Measurements from ENCODE around the gene AAMDC. TPM values are rescaled to one million over a fixed set of nuclear protein-coding genes. Genes with fewer than 3 reads are reported as not detected.

The AAMDC gene
- total RNA-seq, 1 experiment from 2014 or later: 20.7 TPM

DNA sequence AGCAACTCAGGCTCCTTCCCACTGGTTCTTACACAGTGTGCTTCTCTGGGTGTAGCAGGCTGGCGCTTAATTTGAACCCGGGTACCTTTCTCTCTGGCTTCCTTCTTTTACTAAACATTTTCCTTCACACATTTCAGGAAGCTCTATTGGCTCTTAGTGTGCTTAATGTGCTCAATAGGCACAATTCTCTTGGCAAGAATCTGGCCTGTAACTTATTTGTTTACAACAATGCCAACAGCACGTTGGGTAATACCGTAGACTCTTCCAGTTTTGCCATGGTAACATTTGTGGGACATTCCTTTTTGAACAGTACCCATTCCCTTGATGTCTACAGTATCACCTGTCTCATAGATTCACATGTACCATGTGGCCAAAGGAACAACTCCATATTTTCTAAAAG lies 47.8 kb downstream of the AAMDC start:
- H3K4me1 Mint-ChIP-seq: no peaks in the 10 kb centered on the region; a peak in 1 of 4 replicates
- Histone ChIP-seq H4K20me1 (ENCODE audit: control insufficient read depth, insufficient read depth, insufficient read length) (no peaks in the 10 kb centered on the region), H2BK12ac (ENCODE audit: insufficient read length, low read depth, low read length) (no peak overlapping the region), H3K27me3 (ENCODE audit: insufficient read depth, low read length) (no peaks in the 10 kb centered on the region), H3K56ac (ENCODE audit: insufficient read length, low read depth, low read length) (no peak overlapping the region), H4K5ac (ENCODE audit: insufficient read length, low read depth, low read length) (no peak overlapping the region), H3K79me1 (ENCODE audit: insufficient read depth, low read depth, low read length, poor library complexity, severe bottlenecking) (no peaks in the 10 kb centered on the region), H2AK5ac (ENCODE audit: insufficient read length, low read length) (no peak overlapping the region), H3K79me2 (ENCODE audit: insufficient read depth, low read length) (no peaks in the 10 kb centered on the region), H2BK20ac (ENCODE audit: low read depth, low read length, poor library complexity, severe bottlenecking) (no peak overlapping the region), H3K18ac (ENCODE audit: insufficient read length, low read depth, low read length) (no peak overlapping the region), H2BK5ac (ENCODE audit: insufficient read length, low read length) (no peak overlapping the region), H3K4me1 (ENCODE audit: insufficient read depth, low read length) (no peaks in the 10 kb centered on the region), H3K14ac (ENCODE audit: insufficient read depth, low read length) (no peak overlapping the region), H4K8ac (replicated peaks; ENCODE audit: insufficient read length, low read depth, low read length) (no peak overlapping the region), H2AFZ (ENCODE audit: low read length) (no peak overlapping the region), H3K4ac (ENCODE audit: low read depth, low read length) (no peak overlapping the region), H3K9me3 (ENCODE audit: control insufficient read depth, low read depth, low read length) (no peaks in the 10 kb centered on the region), H3K23ac (ENCODE audit: insufficient read length, low read depth, low read length) (no peak overlapping the region), H2BK15ac (ENCODE audit: low read depth, low read length) (no peak overlapping the region), H2BK120ac (ENCODE audit: low read depth, low read length, poor library complexity, severe bottlenecking) (no peak overlapping the region), H3K4me2 (ENCODE audit: insufficient read depth, insufficient read length, low read length) (no peak overlapping the region), H3K27ac (ENCODE audit: insufficient read length, low read depth, low read length) (no peak overlapping the region), H4K91ac (ENCODE audit: insufficient read length, low read depth, low read length) (no peak overlapping the region), H3T11ph (ENCODE audit: low read length) (no peak overlapping the region), H3K9ac (ENCODE audit: extremely low read depth, insufficient read length, low read length) (no peak overlapping the region), H3K23me2 (ENCODE audit: insufficient read length, low read depth, low read length, poor library complexity, severe bottlenecking) (no peaks in the 10 kb centered on the region)
- H3K36me3 Mint-ChIP-seq (ENCODE audit: insufficient read depth in 1 of 3, low read depth in 3 of 3): peaks cover 5 to 11% (median 9%) of the 10 kb centered on the region in 3 experiments; a peak in 5 of 7 replicates
- no peaks in the 10 kb centered on the region for H3K9me3 Mint-ChIP-seq
- TF ChIP-seq CTCF (conservative IDR thresholded peaks at IDR 0.05): no peak
- peak overlapping the region in 1 of 3 experiments; percentile 10; a peak in 2 of 7 replicates for H3K27ac Mint-ChIP-seq
- DNase-seq: no peak
- H3K4me3 Mint-ChIP-seq: no peak overlapping the region
- WGBS (ENCODE audit: extremely low coverage, insufficient read length, low lambda C conversion rate): no CpG with 5 or more reads among the region's 4 CpGs
- no peaks in the 10 kb centered on the region for H3K27me3 Mint-ChIP-seq (ENCODE audit: low read depth)

Measured in H9 (cell line).